ENCODE data around the gene PCDHGB5.
A peak's percentile ranks its signal among the peaks of the same experiment; 100 is the strongest.
"Not testable (repeated sequence)": the region's sequence is repeated elsewhere in the genome, so short reads cannot be mapped to it uniquely, and the experiment has no call there.

PCDHGB5 gene

GRCh38 chr5:141398608-141399007 lies 861 bp downstream of the PCDHGB5 start:
- H3K9me3 ChIP-seq, result peaks cover 58% of the 10 kb centered on the region
- H3K27ac ChIP-seq, result no peak overlapping the region
- TF ChIP-seq Cebpa-rat (IDR thresholded peaks at IDR 0.05), result no peak
- no peaks in the 10 kb centered on the region for H3K27me3 ChIP-seq
- no peak overlapping the region for H3K9ac ChIP-seq
- H3K36me3 ChIP-seq, result no peaks in the 10 kb centered on the region
- H3K4me2 ChIP-seq, result no peak overlapping the region
- H3K4me3 ChIP-seq, result no peak overlapping the region
- H4K20me1 ChIP-seq, result no peaks in the 10 kb centered on the region
- no peaks in the 10 kb centered on the region for H3K4me1 ChIP-seq

GRCh38 chr5:141399555-141400258 lies 2.0 kb downstream of the PCDHGB5 start:
- no peak overlapping the region for H3K4me2 ChIP-seq

GRCh38 chr5:141402553-141403243 lies 5.0 kb downstream of the PCDHGB5 start, which contains the start of gene PCDHGA9:
Gene PCDHGA9, plus strand, starts transcription at chr5:141402778. Its CDS starts 175 bp downstream, at chr5:141402953.
- Histone ChIP-seq H3K9ac (no peak within 1 kb of the TSS), H3K4me2 (no peak within 1 kb of the TSS), H3K4me1 (no peaks in the 10 kb centered on the region), H3K27me3 (no peaks in the 10 kb centered on the region), H3K4me3 (no peak within 1 kb of the TSS), H3K27ac (no peak within 1 kb of the TSS), H3K36me3 (no peaks in the 10 kb centered on the region), H3K9me3 (peaks cover 44% of the 10 kb centered on the region), H4K20me1 (no peaks in the 10 kb centered on the region)
- no peak for TF ChIP-seq Cebpa-rat (IDR thresholded peaks at IDR 0.05)

More at GRCh38 chr5:141399555-141400258, 2.0 kb downstream of the PCDHGB5 start:
- Histone ChIP-seq H3K27ac (no peak overlapping the region), H4K20me1 (no peaks in the 10 kb centered on the region), H3K9me3 (peaks cover 47% of the 10 kb centered on the region), H3K27me3 (no peaks in the 10 kb centered on the region), H3K36me3 (no peaks in the 10 kb centered on the region), H3K4me1 (no peaks in the 10 kb centered on the region), H3K9ac (no peak overlapping the region), H3K4me3 (no peak overlapping the region)
- no peak for TF ChIP-seq Cebpa-rat (IDR thresholded peaks at IDR 0.05)

DNA sequence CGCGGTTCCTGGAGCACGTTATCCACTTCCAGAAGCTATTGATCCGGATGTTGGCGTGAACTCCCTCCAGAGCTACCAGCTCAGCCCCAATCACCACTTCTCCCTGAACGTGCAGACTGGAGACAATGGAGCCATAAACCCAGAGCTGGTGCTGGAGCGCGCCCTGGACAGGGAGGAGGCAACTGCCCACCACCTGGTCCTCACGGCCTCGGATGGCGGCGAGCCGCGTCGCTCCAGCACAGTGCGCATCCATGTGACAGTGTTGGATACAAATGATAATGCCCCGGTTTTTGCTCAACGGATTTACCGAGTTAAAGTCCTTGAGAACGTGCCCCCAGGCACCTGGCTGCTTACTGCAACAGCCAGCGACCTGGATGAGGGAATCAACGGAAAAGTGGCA lies 5.6 kb downstream of the PCDHGB5 start:
- Histone ChIP-seq H3K4me2 (no peak overlapping the region), H3K4me3 (no peak overlapping the region), H4K20me1 (no peaks in the 10 kb centered on the region), H3K9me3 (peaks cover 48% of the 10 kb centered on the region), H3K4me1 (no peaks in the 10 kb centered on the region), H3K9ac (no peak overlapping the region), H3K27ac (no peak overlapping the region), H3K27me3 (no peaks in the 10 kb centered on the region), H3K36me3 (no peaks in the 10 kb centered on the region)
- no peak for TF ChIP-seq Cebpa-rat (IDR thresholded peaks at IDR 0.05)

GRCh38 chr5:141407790-141408505 lies 10.2 kb downstream of the PCDHGB5 start, which contains the start of gene PCDHGB6:
Gene PCDHGB6, plus strand, starts transcription at chr5:141408021. Its CDS starts 182 bp downstream, at chr5:141408203.
- not testable (repeated sequence) for H3K36me3 ChIP-seq, H3K4me1 ChIP-seq, H4K20me1 ChIP-seq, H3K4me3 ChIP-seq, H3K27ac ChIP-seq, H3K9ac ChIP-seq, H3K27me3 ChIP-seq, H3K4me2 ChIP-seq
- H3K9me3 ChIP-seq, result peaks cover 40% of the 10 kb centered on the region

DNA sequence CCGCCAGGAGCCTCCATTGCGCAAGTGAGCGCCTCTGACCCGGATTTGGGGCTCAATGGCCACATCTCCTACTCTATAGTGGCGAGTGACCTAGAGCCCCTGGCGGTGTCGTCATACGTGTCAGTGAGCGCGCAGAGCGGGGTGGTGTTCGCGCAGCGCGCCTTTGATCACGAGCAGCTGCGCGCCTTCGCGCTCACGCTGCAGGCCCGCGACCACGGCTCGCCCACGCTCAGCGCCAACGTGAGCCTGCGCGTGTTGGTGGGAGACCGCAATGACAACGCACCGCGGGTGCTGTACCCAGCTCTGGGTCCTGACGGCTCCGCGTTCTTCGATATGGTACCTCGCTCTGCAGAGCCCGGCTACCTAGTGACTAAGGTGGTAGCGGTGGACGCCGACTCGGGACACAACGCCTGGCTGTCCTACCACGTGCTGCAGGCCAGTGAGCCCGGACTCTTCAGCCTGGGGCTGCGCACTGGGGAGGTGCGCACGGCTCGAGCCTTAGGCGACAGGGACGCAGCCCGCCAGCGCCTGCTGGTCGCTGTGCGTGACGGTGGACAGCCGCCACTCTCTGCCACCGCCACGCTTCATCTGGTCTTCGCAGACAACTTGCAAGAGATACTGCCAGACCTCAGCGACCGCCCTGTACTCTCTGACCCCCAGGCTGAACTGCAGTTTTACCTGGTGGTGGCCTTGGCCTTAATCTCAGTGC lies 12.0 kb downstream of the PCDHGB5 start:
- no peak overlapping the region for H3K4me3 ChIP-seq
- peaks cover 18% of the 10 kb centered on the region for H3K27me3 ChIP-seq
- peaks cover 6% of the 10 kb centered on the region; the same call in 1 of the 2 replicates for H3K4me1 ChIP-seq
- no peak overlapping the region for H3K4me2 ChIP-seq
- no peak for TF ChIP-seq Cebpa-rat (IDR thresholded peaks at IDR 0.05)
- peaks cover 36% of the 10 kb centered on the region for H3K9me3 ChIP-seq
- H3K36me3 ChIP-seq, result no peaks in the 10 kb centered on the region
- H3K9ac ChIP-seq, result no peak overlapping the region
- no peaks in the 10 kb centered on the region for H4K20me1 ChIP-seq
- no peak overlapping the region for H3K27ac ChIP-seq

DNA sequence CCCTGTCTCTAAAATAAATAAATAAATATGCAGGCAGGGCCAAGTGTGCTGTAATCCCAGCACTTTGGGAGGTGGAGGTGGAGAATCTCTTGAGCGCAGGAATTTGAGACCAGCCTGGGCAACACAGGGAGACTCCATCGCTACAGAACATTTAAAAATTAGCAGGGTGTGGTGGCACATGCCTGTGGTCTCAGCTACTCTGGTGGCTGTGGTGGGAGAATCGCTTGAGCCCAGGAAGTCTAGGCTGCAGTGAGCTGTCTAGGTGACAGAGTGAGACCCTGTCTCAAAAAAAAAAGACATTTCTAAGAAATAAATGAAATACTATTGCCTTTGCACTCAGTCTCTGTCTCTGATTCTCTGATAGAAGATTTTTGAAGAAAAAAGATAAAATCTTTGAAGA lies 13.8 kb downstream of the PCDHGB5 start:
- Histone ChIP-seq H3K4me2 (no peak overlapping the region), H3K36me3 (no peaks in the 10 kb centered on the region), H3K9me3 (peaks cover 40% of the 10 kb centered on the region), H3K27me3 (peaks cover 22% of the 10 kb centered on the region), H4K20me1 (no peaks in the 10 kb centered on the region), H3K27ac (no peak overlapping the region), H3K4me3 (no peak overlapping the region), H3K4me1 (peaks cover 19% of the 10 kb centered on the region), H3K9ac (no peak overlapping the region)
- TF ChIP-seq Cebpa-rat (IDR thresholded peaks at IDR 0.05), result no peak

DNA sequence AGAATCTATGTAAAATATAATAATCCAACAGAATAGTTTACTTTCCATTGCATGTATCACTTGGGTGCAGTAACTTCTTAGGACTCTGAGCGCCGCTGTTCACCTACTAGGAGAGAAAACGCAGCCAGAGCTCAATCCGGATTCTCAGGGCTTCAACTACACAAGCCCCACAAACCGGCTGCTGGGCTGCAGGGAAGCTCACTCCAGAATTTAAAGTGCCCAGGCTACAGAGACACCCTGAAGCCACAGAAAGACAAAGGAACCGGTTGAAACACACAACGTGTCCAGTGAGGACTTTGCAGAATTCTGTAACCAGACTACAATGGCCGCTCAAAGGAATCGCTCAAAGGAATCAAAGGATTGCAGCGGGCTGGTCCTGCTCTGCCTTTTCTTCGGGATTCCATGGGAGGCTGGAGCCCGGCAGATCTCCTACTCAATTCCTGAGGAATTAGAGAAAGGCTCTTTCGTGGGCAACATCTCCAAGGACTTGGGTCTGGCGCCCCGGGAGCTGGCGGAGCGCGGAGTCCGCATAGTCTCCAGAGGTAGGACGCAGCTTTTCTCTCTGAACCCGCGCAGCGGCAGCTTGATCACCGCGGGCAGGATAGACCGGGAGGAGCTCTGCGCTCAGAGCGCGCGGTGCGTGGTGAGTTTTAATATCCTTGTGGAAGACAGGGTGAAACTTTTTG lies 15.2 kb downstream of the PCDHGB5 start, which contains the start of gene PCDHGA10:
Gene PCDHGA10, plus strand, starts transcription at position 134 of the 686 bp plus-strand sequence. Its CDS starts 189 bp downstream, at position 323.
- Histone ChIP-seq H3K4me3 (peak within 1 kb of the TSS; percentile 66), H3K36me3 (no peaks in the 10 kb centered on the region), H3K27ac (no peak within 1 kb of the TSS), H4K20me1 (no peaks in the 10 kb centered on the region), H3K27me3 (peaks cover 22% of the 10 kb centered on the region), H3K9me3 (peaks cover 41% of the 10 kb centered on the region), H3K9ac (peak within 1 kb of the TSS; percentile 75), H3K4me2 (peak within 1 kb of the TSS; percentile 74), H3K4me1 (peaks cover 19% of the 10 kb centered on the region)
- no peak for TF ChIP-seq Cebpa-rat (IDR thresholded peaks at IDR 0.05)
